ENCODE measurements around the gene SOS2. TPM values are rescaled to one million over a fixed set of nuclear protein-coding genes. Genes with fewer than 3 reads are reported as not detected.

SOS2 gene
- total and polyA plus RNA-seq, 10 donors: 6.7 to 68.8 (median 48.2) TPM

DNA sequence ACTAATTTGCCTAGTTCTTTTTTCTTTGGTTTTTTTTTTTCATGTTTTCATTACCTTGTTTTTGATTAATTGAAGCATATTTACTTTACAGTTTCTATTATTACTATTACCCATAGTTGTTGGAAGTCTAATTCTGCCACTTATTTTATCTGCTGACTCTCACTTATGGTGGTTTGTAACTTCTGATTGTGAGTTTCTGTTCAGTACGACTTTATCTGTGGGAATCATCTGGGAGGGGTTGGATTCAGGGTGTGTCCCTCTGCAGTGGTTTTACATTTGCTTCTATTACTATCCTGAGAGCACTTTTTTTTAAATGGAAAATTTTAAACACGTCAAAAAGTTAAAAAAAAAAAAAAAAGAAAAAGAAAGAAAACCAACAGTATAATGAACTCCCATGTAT is 26.4 kb upstream of the SOS2 start:
- no peak for DNase-seq
- TF ChIP-seq POLR2AphosphoS5 (IDR thresholded peaks at IDR 0.05) (no peak), POLR2A (IDR thresholded peaks at IDR 0.05) (no peak)
- TF ChIP-seq, protein P1, sequence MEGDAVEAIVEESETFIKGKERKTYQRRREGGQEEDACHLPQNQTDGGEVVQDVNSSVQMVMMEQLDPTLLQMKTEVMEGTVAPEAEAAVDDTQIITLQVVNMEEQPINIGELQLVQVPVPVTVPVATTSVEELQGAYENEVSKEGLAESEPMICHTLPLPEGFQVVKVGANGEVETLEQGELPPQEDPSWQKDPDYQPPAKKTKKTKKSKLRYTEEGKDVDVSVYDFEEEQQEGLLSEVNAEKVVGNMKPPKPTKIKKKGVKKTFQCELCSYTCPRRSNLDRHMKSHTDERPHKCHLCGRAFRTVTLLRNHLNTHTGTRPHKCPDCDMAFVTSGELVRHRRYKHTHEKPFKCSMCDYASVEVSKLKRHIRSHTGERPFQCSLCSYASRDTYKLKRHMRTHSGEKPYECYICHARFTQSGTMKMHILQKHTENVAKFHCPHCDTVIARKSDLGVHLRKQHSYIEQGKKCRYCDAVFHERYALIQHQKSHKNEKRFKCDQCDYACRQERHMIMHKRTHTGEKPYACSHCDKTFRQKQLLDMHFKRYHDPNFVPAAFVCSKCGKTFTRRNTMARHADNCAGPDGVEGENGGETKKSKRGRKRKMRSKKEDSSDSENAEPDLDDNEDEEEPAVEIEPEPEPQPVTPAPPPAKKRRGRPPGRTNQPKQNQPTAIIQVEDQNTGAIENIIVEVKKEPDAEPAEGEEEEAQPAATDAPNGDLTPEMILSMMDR (IDR thresholded peaks at IDR 0.05 in 8 of 11, conservative IDR thresholded peaks at IDR 0.05 in 3 of 11): no peak

DNA sequence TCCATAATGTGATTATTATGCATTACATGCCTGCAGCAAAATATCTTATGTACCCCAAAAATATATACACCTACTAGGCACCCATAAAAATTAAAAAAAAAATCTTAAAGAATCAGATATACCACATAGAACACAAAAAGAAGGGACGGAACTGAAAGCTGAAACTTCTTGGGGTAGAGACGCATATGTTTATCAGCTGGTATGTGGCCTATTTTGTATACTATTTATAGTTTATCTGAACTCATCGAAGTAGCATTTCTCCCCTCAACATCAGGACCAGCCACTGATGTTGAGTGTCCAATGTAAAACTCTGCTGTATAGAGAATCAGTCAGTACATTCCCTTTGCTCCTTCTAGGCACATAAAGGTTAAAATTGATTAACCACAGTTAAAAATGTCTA is 22.9 kb upstream of the SOS2 start:
- Histone ChIP-seq H3K36me3 (peaks cover 0 to 8% (median 0%) of the 10 kb centered on the region in 6 donors), H3K4me1 (no peaks in the 10 kb centered on the region), H3K27ac (no peak overlapping the region), H3K4me3 (no peak overlapping the region), H3K9me3 (peaks cover 0 to 6% (median 0%) of the 10 kb centered on the region in 8 donors), H3K27me3 (replicated peaks in 1 of 7) (no peaks in the 10 kb centered on the region)
- WGBS, 5 donors: 88 to 99% (median 94%) methylated on average over 3 of the region's 3 CpGs
- intact Hi-C loops (cut with DNase I; ENCODE audit: low total_unique reads): no loop called here
- DNase-seq: no peak
- TF ChIP-seq POLR2A (IDR thresholded peaks at IDR 0.05) (no peak), POLR2AphosphoS5 (IDR thresholded peaks at IDR 0.05) (no peak)
- TF ChIP-seq, protein P1 (IDR thresholded peaks at IDR 0.05 in 8 of 11, conservative IDR thresholded peaks at IDR 0.05 in 3 of 11): no peak

More for the DNA sequence above, 26.4 kb upstream of the SOS2 start:
- no peak overlapping the region for H3K27ac ChIP-seq
- H3K36me3 ChIP-seq: peaks cover 0 to 5% (median 0%) of the 10 kb centered on the region in 6 donors
- H3K27me3 ChIP-seq (replicated peaks in 1 of 7): no peaks in the 10 kb centered on the region
- 40 to 52% (median 44%) methylated on average over 2 of the region's 2 CpGs for WGBS, 5 donors
- no peak overlapping the region for H3K4me3 ChIP-seq
- intact Hi-C loops (cut with DNase I; ENCODE audit: low total_unique reads): no loop called here
- no peaks in the 10 kb centered on the region for H3K4me1 ChIP-seq
- H3K9me3 ChIP-seq: peaks cover 0 to under 1% (median 0%) of the 10 kb centered on the region in 8 donors

DNA sequence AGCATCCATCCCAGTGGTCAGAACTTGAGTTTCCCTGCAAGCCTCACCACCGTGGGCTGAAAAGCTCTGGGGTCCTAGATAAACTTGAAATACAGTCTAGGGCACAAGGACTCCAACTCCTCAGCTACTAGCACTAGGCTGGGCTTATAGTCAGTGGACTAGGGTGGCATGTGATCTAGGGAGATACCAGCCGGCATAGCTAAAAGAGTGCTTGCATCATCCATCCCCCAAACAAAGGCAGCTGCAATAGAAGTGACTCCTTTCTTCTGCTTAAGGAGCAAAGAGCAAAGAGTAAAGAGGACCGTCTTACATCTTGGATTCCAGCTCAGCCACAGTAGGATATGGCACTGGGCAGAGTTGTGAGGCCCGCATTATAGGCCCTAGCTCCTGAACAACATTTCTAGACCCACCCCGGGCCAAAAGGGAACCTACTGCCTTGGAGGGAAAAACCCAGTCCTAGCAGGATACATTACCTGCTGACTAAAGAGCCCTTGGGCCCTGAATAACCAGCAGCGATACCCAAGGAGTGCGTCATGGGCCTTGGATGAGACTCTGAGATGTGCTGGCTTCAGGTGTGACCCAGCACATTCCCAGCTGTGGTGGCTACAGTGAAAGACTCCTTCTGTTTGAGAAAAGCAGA is 17.9 kb upstream of the SOS2 start:
- Histone ChIP-seq H3K36me3 (peaks cover 0 to 15% (median 0%) of the 10 kb centered on the region in 6 donors), H3K9me3 (peaks cover 0 to 6% (median 0%) of the 10 kb centered on the region in 8 donors), H3K4me3 (no peak overlapping the region), H3K27ac (no peak overlapping the region), H3K27me3 (replicated peaks in 1 of 7) (no peaks in the 10 kb centered on the region), H3K4me1 (no peaks in the 10 kb centered on the region)
- intact Hi-C loops (cut with DNase I; ENCODE audit: low total_unique reads): no loop called here
- DNase-seq: no peak
- TF ChIP-seq POLR2A (IDR thresholded peaks at IDR 0.05): no peak
- WGBS, 5 donors: 77 to 93% (median 88%) methylated on average over 7 of the region's 7 CpGs

DNA sequence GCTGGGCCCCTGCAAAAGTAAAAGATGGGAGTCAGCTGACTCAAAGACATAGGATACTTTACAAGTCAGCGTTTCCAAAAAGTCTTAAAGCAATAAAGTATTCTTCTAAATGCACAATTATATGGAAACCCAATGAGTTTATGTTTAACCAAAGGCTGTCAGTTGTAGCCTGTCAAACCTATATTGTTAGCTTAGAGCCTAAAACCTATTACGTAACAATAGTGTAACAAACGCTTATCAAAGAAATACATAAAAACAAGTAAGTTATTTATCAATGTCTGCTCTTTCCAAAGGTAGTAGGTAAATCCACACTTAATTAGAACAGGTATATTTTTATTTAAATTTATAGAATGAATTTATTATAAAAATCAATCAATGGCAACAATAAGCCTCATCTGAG is 15.9 kb upstream of the SOS2 start:
- Histone ChIP-seq H3K9me3 (peaks cover 0 to under 1% (median 0%) of the 10 kb centered on the region in 8 donors), H3K4me1 (no peaks in the 10 kb centered on the region), H3K27me3 (replicated peaks in 1 of 7) (no peaks in the 10 kb centered on the region), H3K27ac (no peak overlapping the region), H3K4me3 (no peak overlapping the region), H3K36me3 (peaks cover 0 to 10% (median 0%) of the 10 kb centered on the region in 6 donors)
- intact Hi-C loops (cut with DNase I; ENCODE audit: low total_unique reads): no loop called here
- DNase-seq: no peak
- no peak for TF ChIP-seq POLR2AphosphoS5 (IDR thresholded peaks at IDR 0.05)
- no peak for TF ChIP-seq POLR2A (IDR thresholded peaks at IDR 0.05)
- TF ChIP-seq, protein P1 (IDR thresholded peaks at IDR 0.05 in 8 of 11, conservative IDR thresholded peaks at IDR 0.05 in 3 of 11): no peak
- 64 to 94% (median 89%) methylated on average over 3 of the region's 3 CpGs for WGBS, 5 donors

Measured in spleen (tissue), 11 donors.